Upper lobe of left lung (tissue), 4 donors: Measurements from ENCODE around the gene TRAF3.

ENCODE experiments used
- POLR2A ChIP-seq, 4 donors: fragments of 450-650 bp; IDR thresholded peaks; one replicate each; pipeline ENCODE4 v1.5.1; 2016 to 2017; ENCODE audit warnings: antibody characterized with exemption in 4 of 4, mild to moderate bottlenecking in 2 of 4
- TF ChIP-seq, protein P1 (sequence below), 6 experiments: fragments of 450-650 bp in 4 of 6; fragments of 200-600 bp in 2 of 6; sonication (generic) in 2 of 6; IDR thresholded peaks; one replicate each; pipeline ENCODE4 v1.5.1; 2016 to 2019; ENCODE audit warnings: antibody characterized with exemption in 6 of 6

GRCh38 chr14:102942069-102942468 lies 164.8 kb downstream of the TRAF3 start:
- TF ChIP-seq, protein P1, sequence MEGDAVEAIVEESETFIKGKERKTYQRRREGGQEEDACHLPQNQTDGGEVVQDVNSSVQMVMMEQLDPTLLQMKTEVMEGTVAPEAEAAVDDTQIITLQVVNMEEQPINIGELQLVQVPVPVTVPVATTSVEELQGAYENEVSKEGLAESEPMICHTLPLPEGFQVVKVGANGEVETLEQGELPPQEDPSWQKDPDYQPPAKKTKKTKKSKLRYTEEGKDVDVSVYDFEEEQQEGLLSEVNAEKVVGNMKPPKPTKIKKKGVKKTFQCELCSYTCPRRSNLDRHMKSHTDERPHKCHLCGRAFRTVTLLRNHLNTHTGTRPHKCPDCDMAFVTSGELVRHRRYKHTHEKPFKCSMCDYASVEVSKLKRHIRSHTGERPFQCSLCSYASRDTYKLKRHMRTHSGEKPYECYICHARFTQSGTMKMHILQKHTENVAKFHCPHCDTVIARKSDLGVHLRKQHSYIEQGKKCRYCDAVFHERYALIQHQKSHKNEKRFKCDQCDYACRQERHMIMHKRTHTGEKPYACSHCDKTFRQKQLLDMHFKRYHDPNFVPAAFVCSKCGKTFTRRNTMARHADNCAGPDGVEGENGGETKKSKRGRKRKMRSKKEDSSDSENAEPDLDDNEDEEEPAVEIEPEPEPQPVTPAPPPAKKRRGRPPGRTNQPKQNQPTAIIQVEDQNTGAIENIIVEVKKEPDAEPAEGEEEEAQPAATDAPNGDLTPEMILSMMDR (IDR thresholded peaks at IDR 0.05) = no peak
- no peak for TF ChIP-seq POLR2A (IDR thresholded peaks at IDR 0.05)
